HG03095 (cell line): ENCODE data around the gene AHNAK.
"Not testable (repeated sequence)": the region's sequence is repeated elsewhere in the genome, so short reads cannot be mapped to it uniquely, and the experiment has no call there.

ENCODE experiments used
- ATAC-seq: cut with Tn5 transposase; IDR thresholded peaks from one replicate; pipeline ENCODE4 v1.9.1; 2021; ENCODE audit warnings: moderate library complexity; ENCODE audit not compliant: unreplicated experiment

Gene AHNAK

DNA sequence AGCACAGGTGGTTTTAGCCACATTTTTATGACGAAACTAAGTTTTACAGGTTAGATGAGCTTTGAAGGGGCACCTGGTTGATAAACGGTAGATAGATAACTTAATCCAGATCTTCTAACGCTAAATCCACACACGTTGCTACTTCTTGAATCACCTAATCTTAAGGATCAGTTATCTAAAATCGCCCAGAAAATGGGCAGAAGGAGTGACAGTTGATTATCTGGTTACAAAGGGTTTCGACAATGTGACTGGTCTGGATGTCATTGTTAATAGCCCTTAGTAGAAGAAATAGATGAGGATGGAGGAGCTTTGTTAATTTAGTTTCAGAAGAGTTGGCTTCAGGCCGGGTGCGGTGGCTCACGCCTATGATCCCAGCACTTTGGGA, 84.1 kb downstream of the AHNAK start:
- no peak for ATAC-seq

DNA sequence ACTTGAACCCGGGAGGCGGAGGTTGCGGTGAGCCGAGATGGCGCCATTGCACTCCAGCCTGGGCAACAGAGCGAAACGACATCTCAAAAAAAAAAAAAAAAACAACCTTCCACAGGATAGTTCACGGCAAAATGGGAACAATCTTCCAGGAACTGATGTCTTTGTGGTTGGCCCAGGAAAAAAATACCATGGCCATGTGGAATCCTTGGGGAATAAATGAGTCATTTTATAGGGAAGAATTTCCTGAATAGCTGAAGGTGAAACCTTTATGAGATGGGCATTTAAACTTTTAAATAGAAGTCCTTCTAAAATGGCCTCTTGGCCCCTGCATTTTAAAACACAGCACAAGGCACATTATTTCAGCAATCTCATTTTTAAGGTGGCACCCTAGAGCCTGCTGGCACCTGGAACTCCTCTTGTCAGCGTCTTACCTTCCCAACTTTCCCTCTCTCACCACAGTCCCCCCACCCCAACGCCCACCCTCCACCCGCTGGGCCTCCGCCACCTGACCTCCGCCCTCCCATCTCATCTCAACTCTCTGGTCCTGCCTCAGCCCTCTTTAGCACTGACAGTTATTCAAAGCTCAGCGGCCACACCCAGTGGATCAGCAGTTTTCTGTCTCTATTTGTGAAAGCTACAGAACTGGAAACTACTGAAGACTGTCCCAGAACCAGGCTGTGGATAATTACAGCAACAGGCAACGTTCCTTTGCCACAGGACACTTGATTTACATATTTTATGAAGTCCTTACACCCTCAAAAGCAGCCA, 84.7 kb downstream of the AHNAK start:
- no peak for ATAC-seq

DNA sequence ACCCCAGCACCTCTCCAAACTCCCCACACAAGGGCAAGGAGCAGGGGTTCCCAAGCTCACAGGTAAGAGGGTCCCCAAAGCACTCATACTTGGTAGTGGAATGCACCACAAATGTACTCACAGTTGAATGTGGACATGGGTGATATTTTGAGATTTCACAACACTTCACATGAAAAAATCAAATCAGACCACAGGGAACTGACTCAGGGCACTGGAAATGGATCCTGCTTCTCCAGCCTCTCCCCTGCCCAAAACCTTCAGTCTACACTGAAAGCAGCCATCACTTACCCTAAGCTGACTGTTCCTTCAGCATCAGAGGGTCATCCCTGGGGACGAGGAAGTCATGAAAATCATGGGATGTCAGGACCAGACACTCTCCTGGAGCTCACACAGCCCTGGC, 87.5 kb downstream of the AHNAK start:
- no peak for ATAC-seq

DNA sequence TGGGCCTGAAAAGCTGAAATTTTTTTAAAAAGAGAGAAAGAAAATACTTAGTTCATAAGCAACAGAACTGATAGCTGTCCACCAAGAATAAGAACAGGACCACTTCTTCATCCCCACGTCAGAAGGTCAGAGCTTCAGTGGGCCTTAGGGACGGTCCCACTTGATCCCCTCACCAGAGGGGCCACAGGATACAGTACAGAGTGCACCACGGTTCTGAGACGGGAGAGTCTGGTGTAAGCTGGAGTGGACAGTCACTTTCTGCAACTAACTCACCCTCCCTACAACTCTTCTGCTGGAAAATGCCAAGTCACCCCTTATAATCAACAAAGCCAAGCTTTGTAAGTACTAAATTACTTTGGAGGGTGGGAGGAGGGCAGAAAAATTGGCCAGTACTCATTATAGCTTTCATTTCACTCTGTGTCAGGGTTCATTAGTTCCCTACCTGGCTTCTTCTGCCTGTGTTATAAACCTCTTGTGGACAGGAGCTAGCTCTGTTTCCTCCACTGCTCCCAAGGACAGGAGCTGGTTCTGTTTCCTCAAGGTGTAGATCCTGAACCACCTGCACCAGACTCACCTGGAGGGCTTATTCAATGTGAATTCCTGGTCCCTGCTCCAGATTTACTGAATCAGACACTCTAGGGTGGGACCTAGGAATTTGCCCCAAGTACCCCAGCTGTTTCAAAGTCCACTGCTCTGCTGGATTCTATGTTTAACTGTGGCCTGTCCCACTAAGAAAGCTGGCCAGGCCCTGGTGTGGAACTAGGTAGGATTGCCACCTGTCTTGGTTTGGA, 88.2 kb downstream of the AHNAK start:
- ATAC-seq, result no peak

DNA sequence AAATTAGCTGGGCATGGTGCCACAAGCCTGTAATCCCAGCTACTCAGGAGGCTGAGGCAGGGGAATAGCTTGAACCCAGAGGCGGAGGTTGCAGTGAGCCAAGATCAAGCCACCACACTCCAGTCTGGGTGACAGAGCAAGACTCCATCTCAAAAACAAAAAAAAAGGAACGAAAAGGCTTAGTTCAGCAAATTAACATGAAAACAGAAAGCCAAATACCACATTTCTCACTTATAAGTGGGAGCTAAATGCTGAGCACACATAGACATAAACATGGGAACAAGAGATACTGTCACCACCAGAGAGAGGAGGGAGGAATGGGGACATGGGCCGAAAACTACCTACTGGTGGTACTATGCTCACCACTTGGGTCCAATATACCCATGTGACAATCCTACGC, 89.1 kb downstream of the AHNAK start:
- ATAC-seq, result no peak

DNA sequence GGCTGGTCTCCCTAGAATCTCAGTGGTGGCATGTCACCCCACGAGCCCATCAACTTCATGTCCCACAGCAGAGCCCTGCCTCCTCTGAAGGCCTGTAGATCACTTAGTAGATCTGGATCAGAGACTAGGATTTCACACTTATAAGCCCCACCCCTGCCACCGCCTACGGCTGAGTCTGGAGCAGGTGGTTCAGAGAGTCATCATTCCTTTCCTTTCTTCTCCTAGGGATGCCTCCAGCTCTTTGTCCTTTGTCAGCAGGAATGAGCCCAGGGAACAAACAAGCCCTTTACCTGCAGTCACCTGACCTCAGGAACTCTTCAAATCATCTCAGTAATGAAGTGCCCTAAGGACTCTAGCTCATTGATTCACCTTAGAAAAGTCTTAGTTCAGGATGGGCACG, 90.0 kb downstream of the AHNAK start:
- ATAC-seq, result no peak

DNA sequence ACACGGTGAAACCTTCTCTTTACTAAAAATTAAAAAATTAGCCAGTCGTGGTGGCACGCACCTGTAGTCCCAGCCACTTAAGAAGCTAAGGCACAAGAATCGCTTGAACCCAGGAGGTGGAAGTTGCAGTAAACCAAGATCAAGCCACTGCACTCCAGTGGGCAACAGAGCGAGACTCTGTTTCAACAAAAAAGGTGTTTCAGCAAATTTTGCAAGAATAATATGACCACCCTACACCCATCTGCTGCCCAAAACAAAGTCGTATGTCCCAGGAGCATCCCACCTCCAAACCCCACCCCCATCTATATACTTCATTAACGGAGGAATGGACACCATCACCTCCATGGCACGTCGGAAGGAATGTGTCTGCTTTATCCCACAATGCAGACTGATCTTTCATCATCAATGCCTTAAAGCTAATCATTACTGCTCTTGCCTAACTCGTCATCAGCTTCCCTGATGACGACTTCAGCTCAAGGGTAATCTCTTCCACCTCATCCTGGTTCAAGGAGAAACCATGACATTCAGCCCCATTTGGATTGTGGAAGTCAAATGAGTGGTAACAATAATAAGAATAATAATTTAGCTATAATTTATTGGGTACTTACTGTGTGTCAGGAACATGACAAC, 93.7 kb downstream of the AHNAK start:
- no peak for ATAC-seq

DNA sequence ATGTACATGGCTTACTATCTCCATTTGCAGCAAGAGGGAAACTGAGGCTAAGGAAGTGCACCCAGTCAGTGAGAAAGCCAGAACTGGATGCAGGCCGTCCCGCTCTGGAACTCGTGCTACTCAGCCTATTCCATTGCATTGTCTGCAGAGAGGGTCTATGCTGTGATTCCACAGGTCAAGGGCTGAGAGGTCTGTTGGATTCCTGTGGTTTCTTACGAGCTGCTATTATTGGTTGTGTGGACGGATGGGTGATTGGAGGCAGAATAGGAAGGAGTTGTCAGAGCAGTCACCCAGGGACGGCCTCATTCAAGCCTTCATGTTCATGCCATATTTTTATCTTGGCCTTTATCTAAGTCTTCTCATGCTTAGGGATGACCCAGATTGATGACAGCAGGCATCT, 94.3 kb downstream of the AHNAK start:
- no peak for ATAC-seq

DNA sequence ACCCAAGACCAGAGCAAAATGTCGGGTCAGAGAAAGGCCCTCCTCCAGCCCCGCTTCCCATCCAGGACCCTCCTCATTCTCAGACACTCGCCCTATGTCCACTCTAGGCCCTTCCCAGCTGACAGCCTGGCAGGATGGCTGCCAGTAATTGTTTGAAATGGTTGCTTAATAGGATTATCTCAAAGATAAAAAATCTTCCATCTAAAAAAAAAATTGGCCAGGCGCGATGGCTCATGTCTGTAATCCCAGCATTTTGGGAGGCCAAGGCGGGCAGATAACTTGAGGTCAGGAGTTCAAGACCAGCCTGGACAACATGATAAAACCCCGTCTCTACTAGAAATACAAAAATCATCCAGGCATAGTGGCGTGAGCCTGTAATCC, 95.4 kb downstream of the AHNAK start:
- no peak for ATAC-seq

DNA sequence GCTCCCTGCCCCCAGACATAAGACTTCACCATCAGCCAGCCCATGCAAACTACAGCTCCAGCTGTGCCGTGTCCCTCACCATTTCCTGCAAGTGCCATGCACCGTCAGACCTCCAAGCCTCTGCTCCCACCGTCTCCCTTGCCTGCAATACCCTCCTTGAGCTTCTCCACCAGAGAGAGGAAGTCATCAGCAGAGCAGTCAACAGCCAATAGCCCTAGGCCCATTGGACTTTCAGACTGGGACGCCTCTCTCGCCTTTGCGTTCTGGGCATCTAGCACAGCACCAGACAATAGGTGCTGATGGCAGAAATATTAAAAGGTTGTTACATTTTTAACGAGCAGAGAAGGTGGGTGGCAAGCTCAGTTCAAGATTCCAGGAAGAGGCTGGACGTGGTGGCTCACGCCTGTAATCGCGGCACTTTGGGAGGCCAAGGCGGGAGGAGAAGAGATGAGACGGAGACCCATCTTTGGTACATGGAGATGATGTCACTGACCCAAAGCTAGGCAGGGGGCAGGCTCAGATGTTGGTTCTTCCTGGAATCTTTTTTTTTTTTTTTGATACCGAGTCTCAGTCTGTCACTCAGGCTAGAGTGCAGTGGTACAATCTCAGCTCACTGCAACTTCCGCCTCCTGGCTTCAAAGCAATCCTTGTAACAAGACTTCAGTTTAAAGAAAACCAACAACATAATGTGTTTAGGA, 95.9 kb downstream of the AHNAK start:
- ATAC-seq, result no peak

DNA sequence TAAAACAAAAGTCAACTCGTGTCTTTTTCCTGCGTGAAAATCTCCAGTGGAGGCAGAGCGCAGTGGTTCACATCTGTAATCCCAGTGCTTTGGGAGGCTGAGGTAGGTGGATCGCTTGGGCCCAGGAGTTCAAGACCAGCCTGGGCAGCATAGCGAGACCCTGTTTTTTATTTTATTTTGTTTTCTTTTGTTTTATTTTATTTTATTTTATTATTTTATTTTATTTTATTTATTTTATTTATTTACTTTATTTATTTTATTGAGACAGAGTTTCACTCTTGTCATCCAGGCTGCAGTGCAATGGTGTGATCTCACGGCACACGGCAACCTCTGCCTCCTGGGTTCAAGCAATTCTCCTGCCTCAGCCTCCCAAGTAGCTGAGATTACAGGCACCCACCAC, 96.7 kb downstream of the AHNAK start:
- not testable (repeated sequence) for ATAC-seq

DNA sequence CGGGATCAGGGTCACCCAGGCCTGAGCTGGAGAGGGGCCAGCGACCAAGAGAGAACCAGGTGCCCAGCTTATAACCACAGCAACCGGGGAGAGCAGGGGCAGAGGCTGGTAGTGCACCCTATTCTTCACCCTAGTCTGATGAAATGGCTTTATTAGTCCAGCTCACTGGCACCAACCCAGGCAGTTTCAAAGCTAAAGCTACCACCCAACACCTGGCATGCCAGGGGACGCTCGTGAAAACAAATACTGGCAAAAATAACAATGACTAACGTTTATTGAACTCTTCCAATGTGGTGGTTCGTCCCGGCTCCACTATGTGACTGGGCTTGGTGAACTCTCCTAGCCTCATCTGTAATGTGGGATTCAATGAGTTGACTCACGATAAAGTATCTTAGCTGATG, 97.2 kb downstream of the AHNAK start:
- no peak for ATAC-seq

DNA sequence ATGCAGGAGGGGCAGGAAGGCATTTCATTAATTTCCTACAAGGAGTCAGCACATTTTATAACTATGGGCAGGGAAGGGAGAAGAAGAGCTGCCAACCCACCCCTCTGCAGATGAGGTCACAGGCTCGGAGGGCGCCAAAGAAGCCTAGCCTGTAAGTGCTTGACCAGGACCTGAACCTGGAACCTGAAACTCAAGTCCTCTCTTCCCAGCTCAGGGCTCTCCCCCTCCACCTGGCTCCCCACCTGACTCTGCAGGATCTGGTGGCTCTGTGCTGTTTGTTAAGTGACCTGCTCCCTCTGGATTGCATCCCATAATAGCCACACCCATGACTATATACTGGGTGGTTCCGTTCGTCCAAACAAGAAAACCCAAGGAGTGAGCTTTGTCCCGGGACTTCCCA, 100.5 kb downstream of the AHNAK start:
- ATAC-seq, result no peak

DNA sequence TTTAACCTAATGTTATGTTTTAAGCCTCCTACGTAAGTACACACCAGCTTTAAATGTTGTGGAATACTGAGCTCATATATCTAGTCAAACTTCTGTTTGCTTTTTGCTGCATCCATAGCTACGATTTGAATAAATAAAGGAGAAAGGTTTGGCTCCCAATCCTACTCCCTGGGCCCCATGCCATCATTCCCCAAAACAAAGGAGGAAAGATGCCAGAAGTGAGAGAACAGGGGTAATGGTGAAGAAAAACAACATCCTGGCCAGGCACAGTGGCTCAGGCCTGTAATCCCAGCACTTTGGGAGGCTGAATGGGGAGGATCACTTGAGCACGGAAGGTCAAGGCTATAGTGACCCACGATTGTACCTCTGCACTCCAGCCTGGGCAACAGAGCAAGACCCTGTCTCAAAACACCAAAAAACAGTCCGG, 101.3 kb downstream of the AHNAK start:
- ATAC-seq, result no peak

DNA sequence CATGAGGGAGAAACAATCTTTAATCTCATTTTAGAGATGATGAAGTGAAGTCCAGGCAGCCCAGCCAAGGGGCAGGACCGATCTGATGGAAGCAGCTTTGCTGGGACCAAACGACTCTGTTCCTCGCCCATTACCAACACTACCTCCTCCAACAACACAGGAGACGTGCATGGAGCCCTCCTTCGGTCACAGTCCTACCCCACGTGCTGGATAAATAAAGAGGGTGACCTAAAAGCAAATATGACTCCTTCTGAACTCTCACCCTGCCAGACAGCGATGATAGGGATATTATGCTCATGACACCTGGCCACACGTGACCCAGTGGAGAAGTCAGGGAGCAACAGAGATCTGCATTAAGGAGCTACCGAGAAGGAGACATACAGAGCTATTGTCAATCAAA, 101.8 kb downstream of the AHNAK start:
- no peak for ATAC-seq

DNA sequence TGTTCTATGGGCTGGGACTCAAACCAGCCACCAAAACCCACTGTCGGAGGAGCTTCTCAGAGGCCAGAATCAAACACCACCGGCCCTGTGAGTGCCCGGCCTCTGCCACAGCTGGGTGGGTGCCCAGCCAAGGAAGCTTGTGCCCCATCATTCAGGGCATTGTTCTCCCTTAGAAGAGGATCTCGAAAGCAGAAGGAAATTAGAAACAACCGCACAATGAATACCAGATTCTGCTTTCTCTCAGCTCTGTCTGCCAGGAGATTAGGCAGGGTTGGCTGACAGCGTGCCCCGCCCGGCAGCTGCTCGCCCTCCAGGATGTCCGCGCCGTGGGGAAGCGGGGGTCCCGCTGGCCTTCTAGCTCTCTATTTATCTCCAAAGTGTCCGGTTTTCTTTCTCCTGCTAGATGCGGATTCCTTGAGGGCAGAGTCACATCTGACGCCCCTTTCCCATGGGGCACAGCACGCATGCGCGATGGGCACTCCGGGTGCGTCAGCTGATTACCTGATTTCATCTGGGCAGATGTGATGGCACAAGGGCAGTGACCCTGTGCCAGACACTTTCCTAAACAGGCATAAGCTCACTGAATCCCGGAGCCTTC, 102.3 kb downstream of the AHNAK start:
- ATAC-seq, result no peak

DNA sequence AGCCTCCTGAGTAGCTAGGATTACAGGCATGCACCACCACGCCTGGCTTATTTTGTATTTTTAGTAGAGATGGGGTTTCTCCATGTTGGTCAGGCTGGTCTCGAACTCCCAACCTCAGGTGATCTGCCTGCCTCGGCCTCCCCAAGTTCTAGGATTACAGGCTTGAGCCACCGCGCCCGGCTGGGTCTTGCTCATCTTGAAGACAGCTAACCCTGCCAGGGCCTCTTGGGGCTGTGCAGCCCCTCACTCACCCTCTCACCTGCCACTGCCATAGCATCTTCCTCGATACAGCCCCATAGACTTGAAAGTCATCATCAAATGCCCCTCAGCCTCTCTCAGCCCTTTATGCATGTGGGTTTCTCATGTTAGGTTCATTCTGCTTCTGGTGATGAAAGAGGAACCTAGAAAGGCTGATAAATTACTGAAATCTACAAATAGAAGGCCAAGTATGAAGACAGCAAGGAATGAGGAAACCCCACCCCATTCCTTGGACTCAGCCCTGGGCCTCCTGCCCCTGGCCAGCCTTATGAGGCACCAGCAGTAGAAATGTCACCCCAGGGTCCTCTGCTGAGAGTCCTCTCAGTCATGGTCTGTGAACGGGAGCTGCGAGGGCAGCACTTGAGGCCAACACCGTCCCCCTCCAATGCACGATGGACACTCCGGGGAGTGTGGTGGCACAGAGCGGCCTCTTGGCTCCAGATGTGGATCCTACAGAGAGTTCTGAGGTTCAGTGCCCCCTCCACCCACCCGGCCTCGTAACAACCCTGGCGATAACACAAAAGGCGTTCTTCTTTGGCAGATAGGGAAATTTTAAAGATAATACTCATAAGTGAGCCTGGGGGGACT, 103.0 kb downstream of the AHNAK start:
- no peak for ATAC-seq

DNA sequence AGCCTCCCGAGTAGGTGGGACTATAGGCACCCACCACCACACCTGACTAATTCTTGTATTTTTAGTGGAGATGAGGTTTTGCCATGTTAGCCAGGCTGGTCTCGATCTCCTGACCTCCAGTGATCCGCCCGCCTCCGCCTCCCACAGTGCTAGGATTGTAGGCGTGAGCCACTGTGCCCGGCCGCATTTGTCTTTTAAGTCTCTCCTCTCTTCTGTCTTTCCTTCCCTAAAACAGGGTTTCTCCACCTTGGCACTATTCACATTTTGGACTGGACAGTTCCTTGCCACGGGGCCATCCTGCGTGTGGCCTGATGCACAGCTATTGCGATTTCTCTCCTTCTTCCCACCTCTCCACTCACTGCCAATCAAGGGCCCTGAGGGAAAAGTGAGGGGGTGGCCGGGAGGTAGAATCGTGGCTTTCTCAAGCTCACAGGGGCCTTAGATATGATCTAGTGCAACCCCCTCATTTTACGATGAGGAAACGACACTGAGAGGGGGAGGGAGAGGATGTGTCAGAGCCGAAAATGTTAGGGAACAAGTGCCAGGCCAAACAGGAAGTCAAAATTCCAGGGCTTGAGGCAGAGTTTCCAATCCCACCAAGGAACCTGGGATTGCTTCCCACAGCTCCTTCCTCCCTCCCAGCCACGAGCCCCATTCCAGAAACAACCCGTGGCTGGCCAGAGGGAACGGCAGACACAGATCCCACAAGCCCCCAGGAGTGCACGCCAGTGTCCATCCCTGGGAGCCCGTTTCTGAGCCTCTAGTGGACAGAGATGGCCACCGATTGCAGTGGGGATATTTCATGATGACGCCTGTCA, 106.6 kb downstream of the AHNAK start:
- no peak for ATAC-seq

DNA sequence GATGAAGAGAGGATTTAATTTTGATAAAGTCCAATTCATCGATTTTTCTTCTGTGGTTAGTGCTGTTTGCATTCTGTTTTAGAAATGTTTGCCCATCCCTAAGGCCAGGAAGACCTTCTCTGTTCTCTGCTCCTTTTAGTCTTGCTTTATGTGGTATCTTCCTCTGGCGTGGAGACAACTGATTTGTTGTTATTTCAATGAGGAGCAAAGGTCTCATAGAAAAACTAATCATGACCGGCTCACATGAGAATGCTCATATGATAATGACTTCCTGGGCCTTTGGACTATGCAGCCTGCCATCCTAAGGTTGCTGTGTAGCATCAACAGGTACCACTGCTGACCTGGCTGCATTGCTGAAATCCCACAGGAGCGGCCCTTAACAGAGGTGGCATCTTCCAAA, 108.0 kb downstream of the AHNAK start:
- ATAC-seq, result no peak
